ENCODE measurements around the gene ZNF415. TPM values are rescaled to one million over a fixed set of nuclear protein-coding genes. Genes with fewer than 3 reads are reported as not detected.
"Not testable (repeated sequence)": the region's sequence is repeated elsewhere in the genome, so short reads cannot be mapped to it uniquely, and the experiment has no call there.

Gene ZNF415
- total RNA-seq, 2 donors from 2014 or later, result 1.1 to 3.2 TPM

GRCh38 chr19:53131085-53131590 lies 1.6 kb downstream of the ZNF415 start:
- Mint-ChIP-seq H3K4me1 (ENCODE audit: low read depth in 2 of 2) (peaks cover 6 to 12% of the 10 kb centered on the region in 2 donors), H3K36me3 (peaks cover 25% of the 10 kb centered on the region), H3K27ac (no peak overlapping the region), H3K9me3 (peaks cover 20% of the 10 kb centered on the region), H3K4me3 (peak overlapping the region; percentile 53), H3K27me3 (peaks cover 9 to 13% of the 10 kb centered on the region in 2 donors)
- no peak for ATAC-seq
- no peak for DNase-seq (ENCODE audit: low spot score)

DNA sequence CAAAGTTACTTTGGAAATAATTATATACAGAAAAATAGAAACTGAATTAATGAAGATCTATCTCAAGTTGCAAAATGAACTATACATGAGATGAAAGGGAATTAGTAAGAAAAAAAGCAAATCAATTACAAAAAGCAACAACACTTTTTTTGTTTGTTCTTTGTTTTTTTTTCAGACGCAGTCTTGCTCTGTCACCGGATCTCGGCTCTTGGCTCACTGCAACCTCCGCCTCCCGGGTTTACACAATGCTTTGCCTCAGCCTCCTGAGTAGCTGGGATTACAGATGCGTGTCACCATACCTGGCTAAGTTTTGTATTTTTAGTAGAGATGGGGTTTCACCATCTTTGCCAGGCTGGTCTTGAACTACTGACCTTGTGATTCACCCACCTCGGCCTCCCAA lies 2.2 kb downstream of the ZNF415 start:
- H3K36me3 Mint-ChIP-seq, result peaks cover 25% of the 10 kb centered on the region
- H3K27me3 Mint-ChIP-seq, result peaks cover 9 to 13% of the 10 kb centered on the region in 2 donors
- no peak overlapping the region for H3K27ac Mint-ChIP-seq
- ATAC-seq (no peak), DNase-seq (ENCODE audit: low spot score) (no peak)
- no peak overlapping the region for H3K4me3 Mint-ChIP-seq
- peaks cover 17% of the 10 kb centered on the region for H3K9me3 Mint-ChIP-seq
- peaks cover 6 to 12% of the 10 kb centered on the region in 2 donors for H3K4me1 Mint-ChIP-seq (ENCODE audit: low read depth in 2 of 2)

DNA sequence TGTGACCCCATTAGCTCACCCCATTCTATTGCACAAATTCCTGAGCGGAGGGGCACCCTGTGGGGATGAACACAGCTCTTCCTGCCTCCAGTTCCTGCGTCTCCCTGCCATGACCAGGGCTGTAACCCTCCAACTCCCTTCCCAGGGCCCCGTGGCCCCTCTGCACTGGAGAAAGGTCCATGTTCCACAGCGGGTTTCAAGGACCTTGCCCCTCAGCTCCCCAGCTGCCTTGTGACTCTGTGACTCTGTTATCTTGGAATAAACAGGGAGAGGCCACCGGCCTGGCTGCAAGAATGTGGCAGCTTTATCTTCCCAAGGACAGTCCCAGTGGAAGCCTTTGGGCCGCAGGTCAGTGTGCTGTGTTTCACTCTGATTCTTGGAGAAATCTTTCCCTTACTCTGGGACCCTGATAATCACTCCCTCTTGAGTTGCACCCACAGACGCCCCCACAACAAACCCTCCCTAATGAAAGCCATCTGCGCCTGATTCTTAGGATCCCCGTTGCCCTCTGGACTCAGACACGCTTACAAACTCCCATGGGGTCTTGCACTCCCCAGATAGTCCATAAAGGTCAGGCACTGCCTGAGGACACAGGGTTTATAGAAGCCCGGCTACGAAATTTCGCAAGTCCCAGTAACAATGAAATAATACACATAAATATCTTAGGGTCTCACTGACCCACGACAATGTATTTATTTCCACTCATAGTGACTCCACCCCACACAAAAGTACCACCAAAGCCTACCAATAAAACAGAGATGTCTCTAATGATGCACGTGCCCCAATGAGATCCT lies 5.8 kb downstream of the ZNF415 start:
- H3K27ac Mint-ChIP-seq; H3K4me3 Mint-ChIP-seq; ATAC-seq; H3K9me3 Mint-ChIP-seq; DNase-seq (ENCODE audit: low spot score): not testable (repeated sequence)
- peaks cover 3 to 11% of the 10 kb centered on the region in 2 donors for H3K4me1 Mint-ChIP-seq (ENCODE audit: low read depth in 2 of 2)
- H3K36me3 Mint-ChIP-seq, result peaks cover 19% of the 10 kb centered on the region
- peaks cover 8 to 10% of the 10 kb centered on the region in 2 donors for H3K27me3 Mint-ChIP-seq

- Mint-ChIP-seq H3K9me3 (peaks cover 4% of the 10 kb centered on the region), H3K27me3 (peaks cover 0 to 4% of the 10 kb centered on the region in 2 donors), H3K4me3 (no peak overlapping the region), H3K4me1 (ENCODE audit: low read depth in 2 of 2) (peaks cover 0 to 5% of the 10 kb centered on the region in 2 donors), H3K36me3 (peaks cover 11% of the 10 kb centered on the region), H3K27ac (no peak overlapping the region)
- ATAC-seq (no peak), DNase-seq (ENCODE audit: low spot score) (no peak)
Observed at GRCh38 chr19:53123400-53123799, 9.3 kb downstream of the ZNF415 start.

DNA sequence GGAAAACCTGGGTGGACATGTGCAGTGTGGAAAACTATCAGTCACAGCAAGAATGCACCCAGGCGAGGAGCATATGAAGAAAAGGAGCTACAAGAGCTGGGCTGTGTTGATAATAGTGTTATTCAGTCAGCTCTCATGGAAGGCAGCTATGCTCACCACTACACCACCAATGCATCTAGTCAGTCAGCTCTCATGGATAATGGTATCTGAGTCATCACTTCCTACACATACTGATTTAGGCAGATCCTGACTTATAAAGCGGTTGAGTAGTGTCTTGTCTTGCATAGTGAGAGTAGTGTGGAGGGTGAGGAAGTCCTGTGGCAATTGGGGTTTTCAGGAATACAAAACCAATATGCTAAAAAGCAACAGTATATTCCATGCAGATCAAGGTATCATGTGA lies 20.4 kb downstream of the ZNF415 start:
- H3K36me3 Mint-ChIP-seq, result peaks cover 46% of the 10 kb centered on the region
- no peak overlapping the region for H3K4me3 Mint-ChIP-seq
- ATAC-seq, result no peak
- H3K27me3 Mint-ChIP-seq, result peaks cover 0 to 12% of the 10 kb centered on the region in 2 donors
- H3K4me1 Mint-ChIP-seq (ENCODE audit: low read depth in 2 of 2), result no peaks in the 10 kb centered on the region
- no peak overlapping the region for H3K27ac Mint-ChIP-seq
- DNase-seq (ENCODE audit: low spot score), result no peak
- peaks cover 13% of the 10 kb centered on the region for H3K9me3 Mint-ChIP-seq

GRCh38 chr19:53109527-53109926 lies 23.2 kb downstream of the ZNF415 start:
- no peak overlapping the region for H3K4me3 Mint-ChIP-seq
- DNase-seq (ENCODE audit: low spot score), result no peak
- peaks cover 0 to 12% of the 10 kb centered on the region in 2 donors for H3K27me3 Mint-ChIP-seq
- H3K36me3 Mint-ChIP-seq, result peaks cover 24% of the 10 kb centered on the region
- ATAC-seq, result no peak
- H3K27ac Mint-ChIP-seq, result no peak overlapping the region
- H3K4me1 Mint-ChIP-seq (ENCODE audit: low read depth in 2 of 2), result no peaks in the 10 kb centered on the region
- H3K9me3 Mint-ChIP-seq, result peaks cover 4% of the 10 kb centered on the region

GRCh38 chr19:53103234-53104203 lies 29.2 kb downstream of the ZNF415 start, which contains the start of gene ZNF160:
ZNF160 (minus strand) TSS chr19:53103422; CDS start chr19:53086276, 17,146 bp downstream.
- peaks cover 7% of the 10 kb centered on the region for H3K9me3 Mint-ChIP-seq
- peak within 1 kb of the TSS; percentile 73 to 87 for H3K27ac Mint-ChIP-seq
- ATAC-seq, result peak; percentile 99 to 100
- DNase-seq (ENCODE audit: low spot score), result peak; percentile 100
- peak within 1 kb of the TSS; percentile 89 for H3K4me3 Mint-ChIP-seq
- H3K27me3 Mint-ChIP-seq, result no peaks in the 10 kb centered on the region
- peaks cover 14 to 20% of the 10 kb centered on the region in 2 donors for H3K4me1 Mint-ChIP-seq (ENCODE audit: low read depth in 2 of 2)
- H3K36me3 Mint-ChIP-seq, result peaks cover 12% of the 10 kb centered on the region

GRCh38 chr19:53102756-53103233 lies 29.9 kb downstream of the ZNF415 start:
- H3K4me3 Mint-ChIP-seq, result peak overlapping the region; percentile 89
- peak overlapping the region; percentile 73 to 87 for H3K27ac Mint-ChIP-seq
- peaks cover 7% of the 10 kb centered on the region for H3K9me3 Mint-ChIP-seq
- H3K27me3 Mint-ChIP-seq, result no peaks in the 10 kb centered on the region
- DNase-seq (ENCODE audit: low spot score) (no peak), ATAC-seq (peak in 1 of 2 donors; percentile 24)
- peaks cover 14 to 24% of the 10 kb centered on the region in 2 donors for H3K4me1 Mint-ChIP-seq (ENCODE audit: low read depth in 2 of 2)
- peaks cover 11% of the 10 kb centered on the region for H3K36me3 Mint-ChIP-seq

GRCh38 chr19:53102206-53102755 lies 30.4 kb downstream of the ZNF415 start:
- Mint-ChIP-seq H3K27ac (peak overlapping the region; percentile 73 to 87), H3K4me1 (ENCODE audit: low read depth in 2 of 2) (peaks cover 14 to 29% of the 10 kb centered on the region in 2 donors), H3K27me3 (no peaks in the 10 kb centered on the region), H3K36me3 (peaks cover 11% of the 10 kb centered on the region), H3K4me3 (peak overlapping the region; percentile 89), H3K9me3 (peaks cover 7% of the 10 kb centered on the region)
- ATAC-seq (no peak), DNase-seq (ENCODE audit: low spot score) (no peak)

DNA sequence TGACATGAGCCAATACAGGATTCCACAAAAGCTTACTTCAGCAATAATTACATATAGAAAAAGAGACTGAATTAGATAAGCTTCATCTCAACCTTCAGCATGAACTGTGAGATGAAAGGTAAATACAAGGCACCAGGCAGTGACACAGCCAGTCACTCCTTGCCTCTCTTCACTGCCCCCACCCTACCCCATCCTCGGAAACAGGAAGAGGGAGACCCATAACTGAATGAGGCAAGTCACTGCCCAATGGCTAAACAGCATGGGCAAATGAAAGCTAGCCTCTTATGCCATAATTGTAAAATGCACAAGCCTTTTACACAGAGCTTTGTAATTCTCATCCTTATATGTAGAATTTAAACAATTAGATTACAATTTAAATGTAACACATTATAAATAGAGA lies 31.2 kb downstream of the ZNF415 start:
- H3K27ac Mint-ChIP-seq, result peak overlapping the region; percentile 73 to 87
- DNase-seq (ENCODE audit: low spot score) (no peak), ATAC-seq (no peak)
- H3K9me3 Mint-ChIP-seq, result peaks cover 7% of the 10 kb centered on the region
- H3K27me3 Mint-ChIP-seq, result no peaks in the 10 kb centered on the region
- H3K36me3 Mint-ChIP-seq, result peaks cover 11% of the 10 kb centered on the region
- peak overlapping the region; percentile 89 for H3K4me3 Mint-ChIP-seq
- peaks cover 14 to 31% of the 10 kb centered on the region in 2 donors for H3K4me1 Mint-ChIP-seq (ENCODE audit: low read depth in 2 of 2)

DNA sequence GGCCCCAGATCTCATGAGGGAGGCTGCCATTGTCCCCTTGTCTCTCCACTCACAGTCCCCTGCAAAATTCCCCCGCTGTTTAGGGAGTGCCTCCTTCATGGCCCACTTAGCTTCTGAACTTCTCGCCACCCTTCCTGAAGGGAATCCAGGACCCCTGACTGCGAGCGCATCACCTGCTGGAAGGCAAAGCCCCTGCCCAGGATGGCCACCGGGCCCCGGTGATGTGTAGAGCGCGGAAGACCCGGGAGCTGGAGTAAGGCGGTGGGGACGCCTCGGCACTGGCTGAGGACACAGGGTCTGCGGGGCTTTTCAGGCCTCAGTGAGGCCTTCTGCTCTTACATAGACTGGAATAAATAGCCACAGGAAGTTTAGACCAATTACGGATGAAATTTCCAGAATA lies 34.1 kb downstream of the ZNF415 start:
- H3K27me3 Mint-ChIP-seq; H3K9me3 Mint-ChIP-seq; DNase-seq (ENCODE audit: low spot score); H3K27ac Mint-ChIP-seq; H3K4me3 Mint-ChIP-seq; ATAC-seq: not testable (repeated sequence)
- peaks cover 14 to 36% of the 10 kb centered on the region in 2 donors for H3K4me1 Mint-ChIP-seq (ENCODE audit: low read depth in 2 of 2)
- peaks cover 11% of the 10 kb centered on the region for H3K36me3 Mint-ChIP-seq

DNA sequence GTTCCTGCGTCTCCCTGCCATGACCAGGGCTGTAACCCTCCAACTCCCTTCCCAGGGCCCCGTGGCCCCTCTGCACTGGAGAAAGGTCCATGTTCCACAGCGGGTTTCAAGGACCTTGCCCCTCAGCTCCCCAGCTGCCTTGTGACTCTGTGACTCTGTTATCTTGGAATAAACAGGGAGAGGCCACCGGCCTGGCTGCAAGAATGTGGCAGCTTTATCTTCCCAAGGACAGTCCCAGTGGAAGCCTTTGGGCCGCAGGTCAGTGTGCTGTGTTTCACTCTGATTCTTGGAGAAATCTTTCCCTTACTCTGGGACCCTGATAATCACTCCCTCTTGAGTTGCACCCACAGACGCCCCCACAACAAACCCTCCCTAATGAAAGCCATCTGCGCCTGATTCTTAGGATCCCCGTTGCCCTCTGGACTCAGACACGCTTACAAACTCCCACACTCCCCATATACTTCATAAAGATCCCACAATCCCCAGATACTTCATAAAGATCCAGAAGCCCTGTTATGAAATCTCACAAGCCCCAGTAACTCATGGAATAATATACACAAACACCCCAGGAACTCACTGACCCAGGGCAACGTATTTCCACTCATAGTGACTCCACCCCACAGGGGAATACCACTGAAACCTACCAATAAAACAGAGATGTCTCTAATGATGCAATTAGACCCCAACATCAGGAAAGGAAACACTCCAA lies 35.6 kb downstream of the ZNF415 start:
- not testable (repeated sequence) for H3K27ac Mint-ChIP-seq; H3K4me3 Mint-ChIP-seq; ATAC-seq; H3K27me3 Mint-ChIP-seq; DNase-seq (ENCODE audit: low spot score); H3K36me3 Mint-ChIP-seq; H3K9me3 Mint-ChIP-seq
- peaks cover 8 to 30% of the 10 kb centered on the region in 2 donors for H3K4me1 Mint-ChIP-seq (ENCODE audit: low read depth in 2 of 2)
